Stomach (tissue), 4 donors: ENCODE results near the gene CNTN4.

ENCODE experiments used
- POLR2A ChIP-seq, 4 donors: fragments of 450-650 bp; IDR thresholded peaks; one replicate each; pipeline ENCODE4 v1.6.1; 2016; ENCODE audit warnings: antibody characterized with exemption in 4 of 4, control low read depth in 2 of 4, mild to moderate bottlenecking in 1 of 4, moderate library complexity in 1 of 4
- POLR2AphosphoS5 ChIP-seq, 3 donors: sonication (generic); formaldehyde crosslinking; IDR thresholded peaks; one replicate each; pipeline ENCODE4 v1.6.1; 2016; ENCODE audit warnings: antibody characterized with exemption in 3 of 3
- TF ChIP-seq, protein P1 (sequence below), 7 experiments: fragments of 450-650 bp in 4 of 7; fragments of 200-600 bp in 3 of 7; sonication (generic) in 3 of 7; IDR thresholded peaks; one replicate each; pipeline ENCODE4 v1.5.1; 2016 to 2019; ENCODE audit warnings: antibody characterized with exemption in 7 of 7, control low read depth in 2 of 7, mild to moderate bottlenecking in 1 of 7

DNA sequence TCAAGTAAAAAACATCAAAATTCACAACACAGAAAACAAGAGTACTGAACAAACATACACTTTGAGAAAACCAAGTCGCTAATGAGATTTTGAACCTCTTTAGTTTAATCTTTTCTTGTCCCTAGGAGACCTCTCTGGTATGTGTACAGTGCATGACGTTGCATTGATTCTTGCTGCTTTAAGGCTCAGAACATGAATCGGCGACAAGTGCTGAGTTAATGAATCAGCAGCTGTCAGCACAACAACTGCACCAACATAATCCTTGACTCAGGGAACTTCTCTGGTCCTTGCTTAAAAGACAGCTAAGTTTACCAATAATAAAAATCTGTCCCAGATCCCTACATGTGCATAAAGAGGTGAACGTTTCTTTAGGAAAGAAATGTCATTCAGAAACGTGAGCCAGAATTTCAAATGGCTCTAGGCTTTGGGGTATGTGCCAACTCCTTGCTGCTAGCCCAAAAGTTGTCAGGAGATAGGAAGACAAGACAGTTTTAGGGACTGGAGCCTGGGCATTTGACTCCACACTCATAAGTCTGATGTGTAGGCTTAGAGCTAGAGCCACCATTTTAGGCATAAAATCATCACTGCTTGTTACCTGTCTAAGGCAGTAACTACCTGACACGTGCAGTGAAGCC is 924.6 kb downstream of the CNTN4 start:
- TF ChIP-seq, protein P1, sequence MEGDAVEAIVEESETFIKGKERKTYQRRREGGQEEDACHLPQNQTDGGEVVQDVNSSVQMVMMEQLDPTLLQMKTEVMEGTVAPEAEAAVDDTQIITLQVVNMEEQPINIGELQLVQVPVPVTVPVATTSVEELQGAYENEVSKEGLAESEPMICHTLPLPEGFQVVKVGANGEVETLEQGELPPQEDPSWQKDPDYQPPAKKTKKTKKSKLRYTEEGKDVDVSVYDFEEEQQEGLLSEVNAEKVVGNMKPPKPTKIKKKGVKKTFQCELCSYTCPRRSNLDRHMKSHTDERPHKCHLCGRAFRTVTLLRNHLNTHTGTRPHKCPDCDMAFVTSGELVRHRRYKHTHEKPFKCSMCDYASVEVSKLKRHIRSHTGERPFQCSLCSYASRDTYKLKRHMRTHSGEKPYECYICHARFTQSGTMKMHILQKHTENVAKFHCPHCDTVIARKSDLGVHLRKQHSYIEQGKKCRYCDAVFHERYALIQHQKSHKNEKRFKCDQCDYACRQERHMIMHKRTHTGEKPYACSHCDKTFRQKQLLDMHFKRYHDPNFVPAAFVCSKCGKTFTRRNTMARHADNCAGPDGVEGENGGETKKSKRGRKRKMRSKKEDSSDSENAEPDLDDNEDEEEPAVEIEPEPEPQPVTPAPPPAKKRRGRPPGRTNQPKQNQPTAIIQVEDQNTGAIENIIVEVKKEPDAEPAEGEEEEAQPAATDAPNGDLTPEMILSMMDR (IDR thresholded peaks at IDR 0.05), result no peak
- no peak for TF ChIP-seq POLR2A (IDR thresholded peaks at IDR 0.05)
- no peak for TF ChIP-seq POLR2AphosphoS5 (IDR thresholded peaks at IDR 0.05)
